Peyer's patch (tissue), 4 donors: ENCODE results near the gene ENPP4. TPM values are rescaled to one million over a fixed set of nuclear protein-coding genes. Genes with fewer than 3 reads are reported as not detected.
"Not testable (repeated sequence)": the region's sequence is repeated elsewhere in the genome, so short reads cannot be mapped to it uniquely, and the experiment has no call there.

Experiments
- DNase-seq, 3 donors: peaks; one replicate each; pipeline ENCODE4 v3.0.0-alpha.2; 2017 to 2019
- H3K27ac ChIP-seq, 4 donors: fragments of 200-600 bp; sonication (generic); one replicate each; pipeline ENCODE4 v1.5.1; 2016 to 2019
- H3K27me3 ChIP-seq, 2 donors: fragments of 200-600 bp; sonication (generic); one replicate each; pipeline ENCODE4 v1.5.1; 2019
- H3K36me3 ChIP-seq, 3 donors: fragments of 200-600 bp; sonication (generic); one replicate each; pipeline ENCODE4 v1.5.1; 2016 to 2019
- H3K4me1 ChIP-seq, 4 donors: fragments of 200-600 bp; sonication (generic); one replicate each; pipeline ENCODE4 v1.5.1; 2016 to 2019
- H3K4me3 ChIP-seq, 4 donors: fragments of 200-600 bp; sonication (generic); 1 replicate in 3 of 4; 2 replicates in 1 of 4; pipeline ENCODE4 v1.5.1; 2016 to 2019; ENCODE audit warnings: mild to moderate bottlenecking in 1 of 4
- H3K9me3 ChIP-seq, 4 donors: fragments of 200-600 bp; sonication (generic); one replicate each; pipeline ENCODE4 v1.5.1; 2016 to 2019; ENCODE audit warnings: mild to moderate bottlenecking in 1 of 4
- POLR2A ChIP-seq, 2 donors: fragments of 450-650 bp; IDR thresholded peaks; one replicate each; pipeline ENCODE4 v1.5.1; 2017; ENCODE audit warnings: antibody characterized with exemption in 2 of 2, mild to moderate bottlenecking in 2 of 2, moderate library complexity in 2 of 2
- total RNA-seq, 4 donors: library from RNA; depleted of rRNA; stranded (reverse); fragments of >200 nt; gene quantifications; one replicate each; pipeline ENCODE4 v1.1.0, GENCODE V29; 2016
- TF ChIP-seq, protein P1 (sequence below), 6 experiments: fragments of 450-650 bp in 4 of 6; fragments of 200-600 bp in 2 of 6; sonication (generic) in 1 of 6; IDR thresholded peaks; one replicate each; pipeline ENCODE4 v1.5.1; 2017 to 2019; ENCODE audit warnings: antibody characterized with exemption in 6 of 6, mild to moderate bottlenecking in 3 of 6, moderate library complexity in 1 of 6

ENPP4 gene
- total RNA-seq, 4 donors from 2014 or later = 4.1 to 22.6 (median 14.1) TPM

DNA sequence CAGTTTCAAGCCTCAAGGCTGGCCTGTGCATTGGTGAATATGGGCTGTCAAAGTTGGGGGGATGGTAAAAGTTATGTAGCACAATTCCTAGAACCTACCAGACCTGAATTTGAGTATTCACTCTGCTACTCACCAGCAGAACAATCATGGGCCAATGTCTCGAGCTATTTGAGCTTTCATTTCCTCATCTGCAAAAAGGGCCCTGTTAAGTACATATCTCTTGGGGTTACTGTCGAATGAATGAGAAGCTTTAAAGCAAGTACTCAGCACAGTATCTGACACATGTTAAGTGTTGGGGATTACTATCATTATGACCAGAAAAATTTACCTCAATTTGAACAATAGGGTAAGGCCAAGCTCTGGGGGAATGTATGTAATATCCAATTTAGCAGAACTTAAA is 13.5 kb upstream of the ENPP4 start:
- H3K4me3 ChIP-seq = no peak overlapping the region
- no peaks in the 10 kb centered on the region for H3K36me3 ChIP-seq
- no peak for TF ChIP-seq POLR2A (IDR thresholded peaks at IDR 0.05)
- TF ChIP-seq, protein P1, sequence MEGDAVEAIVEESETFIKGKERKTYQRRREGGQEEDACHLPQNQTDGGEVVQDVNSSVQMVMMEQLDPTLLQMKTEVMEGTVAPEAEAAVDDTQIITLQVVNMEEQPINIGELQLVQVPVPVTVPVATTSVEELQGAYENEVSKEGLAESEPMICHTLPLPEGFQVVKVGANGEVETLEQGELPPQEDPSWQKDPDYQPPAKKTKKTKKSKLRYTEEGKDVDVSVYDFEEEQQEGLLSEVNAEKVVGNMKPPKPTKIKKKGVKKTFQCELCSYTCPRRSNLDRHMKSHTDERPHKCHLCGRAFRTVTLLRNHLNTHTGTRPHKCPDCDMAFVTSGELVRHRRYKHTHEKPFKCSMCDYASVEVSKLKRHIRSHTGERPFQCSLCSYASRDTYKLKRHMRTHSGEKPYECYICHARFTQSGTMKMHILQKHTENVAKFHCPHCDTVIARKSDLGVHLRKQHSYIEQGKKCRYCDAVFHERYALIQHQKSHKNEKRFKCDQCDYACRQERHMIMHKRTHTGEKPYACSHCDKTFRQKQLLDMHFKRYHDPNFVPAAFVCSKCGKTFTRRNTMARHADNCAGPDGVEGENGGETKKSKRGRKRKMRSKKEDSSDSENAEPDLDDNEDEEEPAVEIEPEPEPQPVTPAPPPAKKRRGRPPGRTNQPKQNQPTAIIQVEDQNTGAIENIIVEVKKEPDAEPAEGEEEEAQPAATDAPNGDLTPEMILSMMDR (IDR thresholded peaks at IDR 0.05) = no peak
- H3K9me3 ChIP-seq = no peaks in the 10 kb centered on the region
- no peaks in the 10 kb centered on the region for H3K4me1 ChIP-seq
- H3K27ac ChIP-seq = no peak overlapping the region
- no peak for DNase-seq
- no peaks in the 10 kb centered on the region for H3K27me3 ChIP-seq

- TF ChIP-seq, protein P1 (IDR thresholded peaks at IDR 0.05) = no peak
- no peak for TF ChIP-seq POLR2A (IDR thresholded peaks at IDR 0.05)
- H3K9me3 ChIP-seq = no peaks in the 10 kb centered on the region
- DNase-seq = no peak
Measured at GRCh38 chr6:46118157-46118556, 11.6 kb upstream of the ENPP4 start.

GRCh38 chr6:46118836-46119235 is 11.0 kb upstream of the ENPP4 start:
- TF ChIP-seq, protein P1 (IDR thresholded peaks at IDR 0.05) = no peak
- TF ChIP-seq POLR2A (IDR thresholded peaks at IDR 0.05) = no peak
- Histone ChIP-seq H3K36me3 (no peaks in the 10 kb centered on the region), H3K4me3 (no peak overlapping the region), H3K27me3 (no peaks in the 10 kb centered on the region), H3K9me3 (no peaks in the 10 kb centered on the region), H3K4me1 (no peaks in the 10 kb centered on the region), H3K27ac (no peak overlapping the region)
- DNase-seq = no peak

More at GRCh38 chr6:46118157-46118556, 11.6 kb upstream of the ENPP4 start:
- Histone ChIP-seq H3K27ac (no peak overlapping the region), H3K27me3 (no peaks in the 10 kb centered on the region), H3K4me1 (no peaks in the 10 kb centered on the region), H3K36me3 (no peaks in the 10 kb centered on the region), H3K4me3 (no peak overlapping the region)

- not testable (repeated sequence) for H3K27me3 ChIP-seq, H3K9me3 ChIP-seq, DNase-seq, H3K36me3 ChIP-seq, H3K27ac ChIP-seq, H3K4me1 ChIP-seq, H3K4me3 ChIP-seq
Measured at GRCh38 chr6:46119679-46120078, 10.1 kb upstream of the ENPP4 start.

DNA sequence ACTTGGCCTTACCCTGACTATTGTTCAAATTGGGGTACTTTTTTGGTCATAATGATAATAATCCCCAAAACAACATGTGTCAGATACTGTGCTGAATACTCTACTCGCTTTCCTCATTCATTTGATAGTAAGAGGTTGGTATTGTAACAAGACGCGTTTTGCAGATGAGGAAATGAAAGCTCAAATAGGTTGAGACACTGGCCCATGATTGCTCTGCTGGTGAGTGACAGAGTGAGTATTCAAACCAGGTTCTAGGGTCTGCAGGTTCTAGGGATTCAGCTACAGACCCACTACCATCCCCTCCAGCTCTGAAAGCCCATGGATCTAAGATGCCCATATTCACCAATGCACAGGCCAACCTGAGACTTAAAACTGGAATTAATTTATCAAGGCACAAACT is 1.3 kb upstream of the ENPP4 start:
- TF ChIP-seq POLR2A (IDR thresholded peaks at IDR 0.05) = no peak
- TF ChIP-seq, protein P1 (IDR thresholded peaks at IDR 0.05) = no peak
- DNase-seq = no peak
- no peak overlapping the region for H3K27ac ChIP-seq
- no peaks in the 10 kb centered on the region for H3K9me3 ChIP-seq
- peak overlapping the region in 2 of 4 donors; percentile 70 to 86 for H3K4me3 ChIP-seq
- H3K27me3 ChIP-seq = no peaks in the 10 kb centered on the region
- H3K36me3 ChIP-seq = no peaks in the 10 kb centered on the region
- H3K4me1 ChIP-seq = no peaks in the 10 kb centered on the region

GRCh38 chr6:46129291-46129628 is 529 bp upstream of the ENPP4 start:
- Histone ChIP-seq H3K4me3 (peak overlapping the region; percentile 60 to 87 (median 78)), H3K4me1 (no peaks in the 10 kb centered on the region), H3K36me3 (no peaks in the 10 kb centered on the region), H3K27ac (peak overlapping the region; percentile 76 to 84 (median 79)), H3K27me3 (no peaks in the 10 kb centered on the region), H3K9me3 (no peaks in the 10 kb centered on the region)
- no peak for DNase-seq
- TF ChIP-seq, protein P1 (IDR thresholded peaks at IDR 0.05) = no peak
- no peak for TF ChIP-seq POLR2A (IDR thresholded peaks at IDR 0.05)
